Measurements from ENCODE around the gene TOX2. TPM values are rescaled to one million over a fixed set of nuclear protein-coding genes. Genes with fewer than 3 reads are reported as not detected.

Gene TOX2
- total RNA-seq, 2 donors from 2014 or later = 2.4 to 3.4 TPM

DNA sequence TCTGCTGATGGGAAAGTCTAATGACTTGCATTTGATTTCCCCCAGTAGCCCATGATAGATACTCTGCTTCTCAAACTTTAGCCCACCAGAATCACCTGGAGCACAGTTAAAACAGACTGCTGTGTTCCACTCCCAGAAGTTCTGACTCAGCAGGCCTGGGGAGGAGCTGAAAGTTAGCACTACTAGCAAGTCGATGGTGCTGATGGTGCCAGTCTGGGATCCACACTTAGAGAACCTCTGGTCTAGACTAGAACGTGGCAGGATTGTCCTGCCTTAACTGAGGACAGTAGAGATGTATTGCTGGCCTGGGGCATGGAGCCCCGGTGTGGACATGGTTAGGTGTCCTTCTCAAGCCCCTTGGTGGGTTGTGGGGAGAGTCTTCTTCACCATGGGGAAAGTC, 8.7 kb downstream of the TOX2 start:
- peaks cover 5% of the 10 kb centered on the region for H3K4me1 Mint-ChIP-seq
- H3K27me3 Mint-ChIP-seq (ENCODE audit: insufficient read depth) = peaks cover 30% of the 10 kb centered on the region
- 79 to 90% methylated on average over 2 to 3 of the region's 3 CpGs for WGBS, 2 experiments (ENCODE audit: insufficient coverage in 1 of 2, insufficient read length in 1 of 2)
- no peaks in the 10 kb centered on the region for H3K9me3 Mint-ChIP-seq
- H3K36me3 Mint-ChIP-seq (ENCODE audit: low read depth) = no peaks in the 10 kb centered on the region
- no peak overlapping the region for H3K4me3 ChIP-seq (ENCODE audit: low read length)
- no peak overlapping the region for H3K27ac Mint-ChIP-seq
- H3K27me3 ChIP-seq (ENCODE audit: control insufficient read depth, insufficient read depth, low read length, poor library complexity, severe bottlenecking) = peaks cover 2% of the 10 kb centered on the region
- H3K9ac ChIP-seq (ENCODE audit: extremely low read depth, low read length, poor library complexity, severe bottlenecking) = no peak overlapping the region
- no peak overlapping the region for H3K27ac ChIP-seq (ENCODE audit: low read depth, low read length)
- no peaks in the 10 kb centered on the region for H3K4me1 ChIP-seq (ENCODE audit: control insufficient read depth, insufficient read depth, low read length)
- no peak overlapping the region for H3K4me3 Mint-ChIP-seq
- no peaks in the 10 kb centered on the region for H3K36me3 ChIP-seq (ENCODE audit: control insufficient read depth, insufficient read depth, low read length)
- TF ChIP-seq CTCF (conservative IDR thresholded peaks at IDR 0.05) = no peak
- H3K9me3 ChIP-seq (ENCODE audit: control insufficient read depth, low read length) = no peaks in the 10 kb centered on the region
- no peak for DNase-seq

GRCh38 chr20:43923917-43924316, 9.3 kb downstream of the TOX2 start:
- peaks cover 25% of the 10 kb centered on the region for H3K27me3 Mint-ChIP-seq (ENCODE audit: insufficient read depth)
- Histone ChIP-seq H3K9ac (ENCODE audit: extremely low read depth, low read length, poor library complexity, severe bottlenecking) (no peak overlapping the region), H3K27ac (ENCODE audit: low read depth, low read length) (no peak overlapping the region), H3K4me1 (ENCODE audit: control insufficient read depth, insufficient read depth, low read length) (no peaks in the 10 kb centered on the region), H3K27me3 (ENCODE audit: control insufficient read depth, insufficient read depth, low read length, poor library complexity, severe bottlenecking) (no peaks in the 10 kb centered on the region), H3K36me3 (ENCODE audit: control insufficient read depth, insufficient read depth, low read length) (no peaks in the 10 kb centered on the region), H3K9me3 (ENCODE audit: control insufficient read depth, low read length) (no peaks in the 10 kb centered on the region), H3K4me3 (ENCODE audit: low read length) (no peak overlapping the region)
- H3K9me3 Mint-ChIP-seq = no peaks in the 10 kb centered on the region
- H3K36me3 Mint-ChIP-seq (ENCODE audit: low read depth) = no peaks in the 10 kb centered on the region
- no peak for TF ChIP-seq CTCF (conservative IDR thresholded peaks at IDR 0.05)
- 91 to 95% methylated on average over 4 of the region's 4 CpGs for WGBS, 2 experiments (ENCODE audit: insufficient coverage in 1 of 2, insufficient read length in 1 of 2)
- no peak overlapping the region for H3K4me3 Mint-ChIP-seq
- H3K27ac Mint-ChIP-seq = no peak overlapping the region
- peaks cover 5% of the 10 kb centered on the region for H3K4me1 Mint-ChIP-seq
- no peak for DNase-seq

DNA sequence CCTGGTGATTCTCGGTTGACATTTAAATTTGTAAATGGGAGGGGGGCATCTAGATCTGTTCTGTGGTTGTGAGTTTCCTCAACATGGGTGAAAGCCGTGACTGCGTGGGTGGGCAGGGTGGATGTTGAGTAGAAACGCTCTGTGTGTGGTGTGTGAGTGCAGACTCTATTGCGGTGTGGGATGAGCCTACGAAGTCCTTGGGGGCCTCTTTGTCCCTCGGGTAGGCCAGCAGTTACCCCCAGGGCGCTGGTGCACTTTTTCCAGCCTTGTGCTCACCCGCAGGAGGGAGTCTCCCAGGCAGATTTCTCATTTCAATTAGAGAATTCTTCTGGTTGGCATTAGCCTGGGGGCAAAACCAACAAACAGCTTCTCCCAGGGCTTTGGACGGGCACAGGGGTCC, 10.6 kb downstream of the TOX2 start:
- Mint-ChIP-seq H3K27me3 (ENCODE audit: insufficient read depth) (peaks cover 25% of the 10 kb centered on the region), H3K4me3 (no peak overlapping the region), H3K36me3 (ENCODE audit: low read depth) (no peaks in the 10 kb centered on the region), H3K27ac (no peak overlapping the region), H3K9me3 (no peaks in the 10 kb centered on the region), H3K4me1 (peaks cover 5% of the 10 kb centered on the region)
- Histone ChIP-seq H3K36me3 (ENCODE audit: control insufficient read depth, insufficient read depth, low read length) (no peaks in the 10 kb centered on the region), H3K4me3 (ENCODE audit: low read length) (no peak overlapping the region), H3K9me3 (ENCODE audit: control insufficient read depth, low read length) (no peaks in the 10 kb centered on the region), H3K27ac (ENCODE audit: low read depth, low read length) (no peak overlapping the region), H3K27me3 (ENCODE audit: control insufficient read depth, insufficient read depth, low read length, poor library complexity, severe bottlenecking) (no peaks in the 10 kb centered on the region), H3K9ac (ENCODE audit: extremely low read depth, low read length, poor library complexity, severe bottlenecking) (no peak overlapping the region), H3K4me1 (ENCODE audit: control insufficient read depth, insufficient read depth, low read length) (no peaks in the 10 kb centered on the region)
- no peak for TF ChIP-seq CTCF (conservative IDR thresholded peaks at IDR 0.05)
- no peak for DNase-seq
- 84 to 90% methylated on average over 6 to 10 of the region's 10 CpGs for WGBS, 2 experiments (ENCODE audit: insufficient coverage in 1 of 2, insufficient read length in 1 of 2)
